Activated T-helper 9 cell treated with anti-CD3 and anti-CD28 coated beads, Interleukin-2, amount 50 U/mL, for 16 hours (primary cell): ENCODE data around the gene DCST2.

Source experiments
- DNase-seq: peaks from one replicate; pipeline ENCODE4 v3.0.0-alpha.2; 2020; ENCODE audit warnings: low read depth

The DCST2 gene

GRCh38 chr1:155009742-155010141, 23.8 kb downstream of the DCST2 start:
- no peak for DNase-seq

- DNase-seq: no peak
Measured at GRCh38 chr1:155009221-155009711, 24.3 kb downstream of the DCST2 start.

GRCh38 chr1:155008015-155008941, 25.3 kb downstream of the DCST2 start:
- DNase-seq: no peak

- DNase-seq: no peak
Measured at GRCh38 chr1:155007251-155007828, 26.2 kb downstream of the DCST2 start.

GRCh38 chr1:155006601-155007101, 26.9 kb downstream of the DCST2 start:
- no peak for DNase-seq

DNA sequence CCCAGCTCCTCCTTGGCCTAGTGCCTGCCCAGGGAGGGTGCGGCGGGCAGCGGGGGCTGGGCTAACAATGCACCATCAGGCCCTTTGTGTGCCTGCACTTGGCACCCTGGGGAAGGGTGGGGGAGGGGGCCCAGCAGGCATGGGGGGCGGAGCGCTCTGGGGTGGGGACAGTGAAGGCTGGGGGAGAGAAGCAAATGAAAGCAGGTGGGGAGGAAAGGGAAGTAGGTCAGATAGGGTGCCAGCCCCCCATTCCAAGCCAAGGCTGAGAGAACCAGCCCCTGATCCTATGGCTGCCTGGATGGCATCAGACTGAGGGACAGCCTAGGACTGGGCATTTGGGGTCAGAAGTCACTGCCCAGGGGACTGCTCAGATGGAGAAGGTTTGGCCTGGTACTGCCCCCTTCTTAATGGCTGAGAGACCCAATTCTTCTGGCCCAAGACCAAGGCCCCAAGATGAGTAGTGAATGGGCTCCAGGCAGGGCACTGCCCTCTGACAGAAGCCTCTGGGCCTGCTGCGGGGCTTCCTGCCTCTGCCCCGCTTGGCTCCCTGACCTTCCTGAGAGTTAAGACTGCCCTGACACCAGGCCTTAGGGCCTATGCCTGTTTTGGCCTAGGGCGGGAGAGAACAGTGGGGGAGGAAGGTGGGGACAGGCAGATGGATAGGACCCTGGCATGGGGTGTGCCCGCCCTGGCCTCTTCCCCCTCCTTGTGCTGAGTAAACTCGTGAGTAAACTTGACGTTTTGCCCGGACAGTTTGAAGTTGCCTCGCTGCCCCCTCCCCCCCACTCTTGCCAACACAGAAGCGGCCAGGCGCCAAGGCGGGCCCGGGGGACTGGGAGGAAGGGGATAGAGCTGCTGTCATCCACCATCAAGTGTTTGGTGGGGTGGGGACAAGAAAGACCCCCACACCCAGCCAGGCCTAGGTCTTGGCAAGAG, 28.2 kb downstream of the DCST2 start:
- DNase-seq: no peak

- DNase-seq: no peak
Measured at GRCh38 chr1:155004352-155005075, 29.1 kb downstream of the DCST2 start.

DNA sequence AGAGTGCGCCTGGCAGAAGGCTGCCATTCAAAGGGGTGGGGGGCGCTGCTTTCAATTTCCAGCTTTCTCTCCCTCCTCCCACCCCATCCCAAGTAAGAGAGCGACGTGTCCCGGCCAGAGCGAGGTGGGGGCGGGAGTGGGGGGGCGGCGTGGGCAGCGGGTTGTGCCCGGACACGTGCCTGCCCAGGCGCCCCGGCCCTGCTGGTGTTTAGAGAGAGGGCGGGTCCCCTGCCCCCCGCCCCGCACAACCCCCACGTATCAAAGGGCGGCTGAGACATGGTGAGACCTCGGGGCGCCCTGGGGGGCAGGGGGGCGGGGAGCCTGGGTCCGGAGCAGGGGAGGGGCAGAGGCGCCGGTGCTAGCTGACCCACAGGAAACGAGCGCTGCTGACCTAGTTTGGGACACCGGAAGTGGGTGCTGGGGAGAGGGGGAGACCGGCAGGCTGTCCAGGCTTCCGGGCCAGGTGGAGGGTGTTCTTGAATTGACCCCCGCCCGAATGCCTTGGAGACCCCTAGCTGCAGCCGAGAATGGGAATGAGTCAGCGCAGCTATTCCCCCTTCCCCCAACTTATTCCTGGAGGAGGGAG, 29.7 kb downstream of the DCST2 start:
- DNase-seq: no peak

DNA sequence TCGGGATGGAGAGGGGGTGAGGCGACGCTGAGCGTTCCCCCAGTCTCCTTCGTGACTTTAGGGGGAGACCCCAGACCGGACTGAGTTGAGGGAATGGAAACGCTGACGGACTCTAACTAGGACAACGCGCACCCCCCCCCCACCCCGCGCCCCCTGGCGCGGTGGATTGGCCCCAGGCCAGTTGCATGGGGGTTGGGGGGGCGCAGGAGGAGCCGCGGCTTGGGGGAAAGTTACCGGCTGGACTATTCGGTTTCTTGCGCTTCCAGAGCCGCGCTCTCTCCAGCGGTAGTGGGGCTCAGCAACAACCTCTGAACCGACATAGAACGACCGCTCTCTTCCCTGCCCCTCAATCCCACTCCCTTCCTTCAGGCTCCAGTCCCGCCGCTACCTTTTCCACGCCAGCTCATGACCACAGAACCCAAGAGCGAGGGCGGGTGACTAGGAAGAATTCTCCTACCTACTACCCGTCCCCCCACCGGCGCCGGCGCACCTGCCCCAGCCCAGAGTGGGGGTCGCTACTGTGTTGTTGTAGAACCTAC, 30.3 kb downstream of the DCST2 start:
- no peak for DNase-seq

DNA sequence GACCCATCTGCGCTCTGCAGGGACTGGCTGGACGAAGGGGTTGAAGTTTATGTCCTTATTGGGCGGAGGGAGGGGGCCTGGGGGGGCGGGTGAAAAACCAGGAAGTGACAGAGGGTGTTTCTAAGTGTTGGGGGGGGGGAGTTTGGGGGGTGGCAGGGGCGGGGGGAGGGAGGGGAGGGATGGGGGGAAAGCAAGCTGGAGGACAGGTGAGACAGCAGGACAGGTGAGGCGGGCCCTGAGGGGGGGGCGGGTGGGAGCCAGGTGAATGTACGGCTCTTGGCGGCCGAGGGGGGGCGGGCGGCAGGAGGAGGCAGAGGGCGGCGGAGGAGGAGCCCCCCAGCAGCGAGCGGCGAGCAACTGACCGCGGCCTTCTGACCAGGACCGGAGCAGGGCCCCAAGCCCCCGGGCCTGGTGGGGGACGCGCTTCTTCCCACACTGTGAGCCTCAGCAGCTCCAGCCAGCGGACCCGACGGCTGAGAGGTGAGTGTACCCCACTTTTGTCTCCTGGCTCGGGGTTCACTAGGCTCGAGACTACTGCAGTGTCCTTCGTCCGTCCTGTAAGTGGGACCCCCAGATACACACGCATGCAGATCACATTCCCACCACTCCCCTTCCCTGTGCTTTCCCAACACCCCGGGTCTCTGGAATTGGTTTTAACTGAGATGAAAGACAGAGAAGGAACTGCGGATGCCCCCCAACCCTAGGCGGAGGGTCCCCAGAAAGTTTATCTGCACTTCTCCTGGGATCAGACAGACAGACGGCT, 30.9 kb downstream of the DCST2 start, which contains the start of gene ZBTB7B:
Gene ZBTB7B (plus strand): TSS at position 339 of the 763 bp plus-strand sequence. CDS start 11,859 bp downstream, outside the sequence.
- DNase-seq: no peak

DNA sequence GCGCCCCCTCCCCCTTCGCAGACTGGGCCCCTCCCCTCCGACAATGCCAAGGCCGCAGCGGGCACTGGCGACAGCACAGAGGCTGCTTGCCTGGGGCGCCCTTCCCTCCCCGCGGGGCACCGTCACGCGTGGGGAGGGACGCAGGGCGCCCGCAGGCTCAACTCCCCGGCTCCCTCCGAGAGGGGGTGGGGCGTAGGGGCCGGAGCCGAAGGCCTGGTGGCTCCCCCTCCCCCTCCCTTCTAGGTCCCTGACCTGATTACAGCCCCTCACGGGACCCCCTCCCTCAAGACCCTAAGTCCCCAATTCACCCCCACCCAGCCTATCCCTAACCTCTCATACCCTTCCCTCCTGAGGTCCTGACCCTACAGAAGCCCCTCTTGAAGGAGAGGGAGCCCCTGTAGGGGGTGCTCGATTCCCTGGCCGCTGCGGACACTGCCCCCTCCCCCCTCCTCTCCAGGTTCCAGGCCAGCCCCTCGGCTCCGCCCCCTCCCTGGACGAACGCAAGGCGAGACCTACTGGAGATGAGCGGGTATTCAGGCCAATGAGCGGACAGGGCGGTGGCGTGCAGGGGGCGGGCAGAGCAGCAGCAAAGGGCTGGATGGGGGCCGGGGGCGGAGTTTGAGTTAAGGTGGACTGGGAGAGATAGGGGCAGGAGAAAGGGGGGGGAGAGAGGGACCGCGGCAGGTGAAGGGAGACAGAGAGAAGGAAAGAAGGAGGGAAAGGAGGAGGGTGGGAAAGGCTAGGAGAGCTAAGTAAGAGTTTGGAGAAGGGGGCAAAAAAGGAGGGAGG, 31.7 kb downstream of the DCST2 start:
- peak; percentile 98 for DNase-seq

DNA sequence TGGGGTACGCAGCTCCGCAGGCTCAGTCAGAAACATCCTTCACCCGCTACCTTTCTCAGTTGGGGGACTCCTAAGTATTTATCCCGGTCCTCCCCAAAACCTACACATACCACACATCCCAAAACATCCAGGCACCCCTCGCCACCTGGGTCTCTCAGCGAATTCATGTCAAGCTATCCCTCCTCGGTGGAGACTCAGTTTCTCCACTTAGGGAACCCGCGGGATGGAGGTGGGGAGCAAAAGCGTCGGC, 32.2 kb downstream of the DCST2 start:
- DNase-seq: no peak

DNA sequence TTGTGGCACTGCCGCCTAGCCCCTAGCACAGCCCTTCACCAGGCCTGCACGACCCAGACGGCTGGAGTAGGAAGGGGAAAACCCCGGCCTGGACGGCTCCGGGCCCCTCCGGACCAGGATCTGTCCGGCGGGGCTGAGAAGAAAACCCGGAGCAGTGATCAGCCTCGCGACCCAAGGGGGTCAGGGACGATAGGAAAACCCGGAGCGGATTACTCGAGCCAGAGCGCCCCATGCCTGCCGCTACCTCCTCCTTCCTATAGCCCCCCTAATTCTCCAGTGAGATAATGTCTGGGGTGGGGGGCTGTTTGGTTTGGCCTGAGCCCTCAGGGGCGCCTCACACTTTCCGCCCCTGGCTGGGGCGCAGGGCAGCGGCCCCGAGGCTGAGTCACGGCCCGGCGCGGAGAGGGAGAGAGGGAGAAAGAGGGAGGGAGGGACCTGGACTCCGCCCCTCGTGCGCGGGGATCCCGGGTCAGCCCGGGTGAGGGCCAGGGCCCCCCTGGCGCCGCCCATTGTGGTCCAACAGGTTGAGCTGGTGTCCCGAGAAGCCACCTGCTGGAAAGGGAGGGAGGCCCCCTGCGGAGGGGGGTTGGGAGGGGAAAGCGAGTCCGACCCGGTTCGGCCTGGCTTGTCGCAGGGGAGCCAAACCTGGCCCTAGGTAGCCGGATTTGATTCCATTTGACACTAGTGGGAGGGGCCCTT, 32.7 kb downstream of the DCST2 start:
- peak; percentile 78 for DNase-seq

DNA sequence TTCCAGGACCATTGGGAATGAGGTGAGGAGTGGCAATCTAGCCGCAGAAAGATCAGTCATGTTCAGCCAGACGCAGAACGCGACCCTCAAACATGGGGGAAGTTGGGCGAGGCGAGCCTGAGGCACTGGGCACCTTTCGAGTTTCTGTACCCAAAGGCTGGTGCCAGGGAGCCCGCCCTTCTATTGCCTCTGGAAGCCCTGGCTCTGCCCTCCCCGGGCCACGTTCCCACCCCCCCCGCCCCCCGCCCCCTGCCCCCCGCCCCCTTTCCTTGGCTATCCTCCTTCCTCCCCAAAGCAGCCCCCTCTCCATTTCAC, 33.2 kb downstream of the DCST2 start:
- DNase-seq: no peak

- DNase-seq: peak; percentile 56
Measured at GRCh38 chr1:154999571-155000410, 33.8 kb downstream of the DCST2 start.

GRCh38 chr1:154998818-154999570, 34.6 kb downstream of the DCST2 start:
- DNase-seq: peak; percentile 58

DNA sequence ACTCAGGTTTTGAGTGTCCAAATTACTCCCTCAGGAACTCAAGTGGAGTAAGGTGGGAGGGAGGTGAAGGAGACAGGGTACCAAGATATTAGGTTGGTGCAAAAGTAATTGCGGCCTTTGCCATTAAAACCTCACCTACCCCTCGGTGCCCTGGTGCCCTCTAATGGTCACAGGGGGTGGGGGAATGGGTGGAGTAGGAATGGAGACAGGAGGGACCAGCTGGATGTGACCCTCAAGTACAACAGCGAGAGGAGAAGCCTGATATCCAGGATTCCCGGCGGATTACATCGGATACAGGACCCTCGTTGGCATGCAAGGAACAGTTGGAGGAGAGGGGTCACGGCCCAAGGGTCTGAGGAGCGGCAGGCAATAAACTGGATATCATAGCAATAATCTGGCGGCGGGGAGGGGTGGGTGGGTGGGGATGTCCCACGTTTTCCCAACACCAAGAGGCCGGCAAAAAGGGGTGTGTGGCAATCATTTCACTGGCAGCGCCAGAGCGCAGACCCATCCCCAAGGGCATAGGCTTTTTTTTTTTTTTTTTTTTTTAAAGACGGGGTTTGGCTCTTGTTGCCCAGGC, 35.3 kb downstream of the DCST2 start:
- no peak for DNase-seq
